SU-DHL-6 (cell line): Measurements from ENCODE around the gene TCF20.

Experiments
- H2AFZ ChIP-seq: fragments of 200-600 bp; sonication (generic); 2 replicates; pipeline ENCODE4 v1.6.1; 2014; ENCODE audit warnings: low read depth, mild to moderate bottlenecking, moderate library complexity, mixed read lengths, antibody characterized with exemption, low read length; ENCODE audit not compliant: severe bottlenecking
- H3F3A ChIP-seq: fragments of 200-600 bp; shearing (Covaris generic); 2 replicates; pipeline ENCODE4 v1.6.0; 2016; ENCODE audit warnings: antibody characterized with exemption, mild to moderate bottlenecking; ENCODE audit not compliant: insufficient read depth
- H3K27ac ChIP-seq: fragments of 200-600 bp; sonication (generic); 2 replicates; pipeline ENCODE4 v1.5.1; 2016; ENCODE audit warnings: low read depth, mild to moderate bottlenecking, low read length, moderate library complexity, mixed read lengths
- H3K27me3 ChIP-seq: fragments of 200-600 bp; sonication (generic), shearing (Covaris generic); 2 replicates; pipeline ENCODE4 v1.6.0; 2014; ENCODE audit warnings: mild to moderate bottlenecking, low read length
- H3K36me3 ChIP-seq: fragments of 200-600 bp; sonication (generic); 2 replicates; pipeline ENCODE4 v1.6.1; 2014; ENCODE audit warnings: mild to moderate bottlenecking, low read length, mixed read lengths
- H3K4me2 ChIP-seq: fragments of 300-600, 200-600 bp; shearing (Covaris generic), sonication (generic); 2 replicates; pipeline ENCODE4 v1.6.0; 2014; ENCODE audit warnings: low read length, low read depth, mild to moderate bottlenecking; ENCODE audit not compliant: poor library complexity, severe bottlenecking
- H3K4me3 ChIP-seq: fragments of 200-600 bp; sonication (generic); 2 replicates; pipeline ENCODE4 v1.5.1; 2014; ENCODE audit warnings: antibody characterized with exemption, low read length, mild to moderate bottlenecking, mixed read lengths; ENCODE audit not compliant: insufficient read depth, poor library complexity, severe bottlenecking
- H3K79me2 ChIP-seq: fragments of 200-600 bp; sonication (generic); 2 replicates; pipeline ENCODE4 v1.6.1; 2014; ENCODE audit warnings: mild to moderate bottlenecking, low read length, moderate library complexity; ENCODE audit not compliant: insufficient read depth
- H3K9ac ChIP-seq: fragments of 200-600 bp; sonication (generic); 2 replicates; pipeline ENCODE4 v1.7.0; 2014; ENCODE audit warnings: mild to moderate bottlenecking, low read length
- H3K9me2 ChIP-seq: fragments of 200-600 bp; sonication (generic); replicated peaks from 2 replicates; pipeline ENCODE4 v1.6.1; 2014; ENCODE audit warnings: low read length; ENCODE audit not compliant: insufficient read depth
- H3K9me3 ChIP-seq: fragments of 200-600 bp; sonication (generic); 2 replicates; pipeline ENCODE4 v1.6.1; 2014; ENCODE audit warnings: low read length, mixed read lengths; ENCODE audit not compliant: insufficient read depth
- H4K20me1 ChIP-seq: fragments of 200-600 bp; sonication (generic); 2 replicates; pipeline ENCODE4 v1.6.1; 2014; ENCODE audit warnings: low read depth, mild to moderate bottlenecking, antibody characterized with exemption, low read length, moderate library complexity, mixed read lengths
- CTCF ChIP-seq: fragments of 200-600 bp; sonication (generic); IDR thresholded peaks from one replicate; pipeline ENCODE4 v1.5.1; 2017; ENCODE audit warnings: antibody characterized with exemption, mild to moderate bottlenecking, low read length, moderate library complexity; ENCODE audit not compliant: insufficient read depth, poor library complexity, severe bottlenecking
- EZH2phosphoT487 ChIP-seq: fragments of 200-600 bp; sonication (generic), shearing (Covaris generic); conservative IDR thresholded peaks from 2 replicates; pipeline ENCODE4 v1.6.1; 2018; ENCODE audit warnings: mild to moderate bottlenecking, antibody characterized with exemption, low read length, moderate library complexity, mixed read lengths

Gene TCF20

GRCh38 chr22:42275176-42275575 lies 4.7 kb upstream of the TCF20 start:
- no peaks in the 10 kb centered on the region for H3K9me2 ChIP-seq
- H4K20me1 ChIP-seq, result no peaks in the 10 kb centered on the region

GRCh38 chr22:42273855-42274451 lies 3.5 kb upstream of the TCF20 start:
- H3K27ac ChIP-seq, result no peak overlapping the region
- H3F3A ChIP-seq, result peaks cover 2% of the 10 kb centered on the region; the same call in 1 of the 2 replicates
- no peak overlapping the region for H3K4me3 ChIP-seq
- peaks cover 12% of the 10 kb centered on the region for H3K79me2 ChIP-seq
- H3K4me2 ChIP-seq, result no peak overlapping the region
- H3K9me3 ChIP-seq, result no peaks in the 10 kb centered on the region
- no peaks in the 10 kb centered on the region for H3K27me3 ChIP-seq
- H3K36me3 ChIP-seq, result no peaks in the 10 kb centered on the region
- H4K20me1 ChIP-seq, result no peaks in the 10 kb centered on the region; the same call in 1 of the 2 replicates
- TF ChIP-seq EZH2phosphoT487 (no peak), CTCF (no peak)
- no peaks in the 10 kb centered on the region for H3K9me2 ChIP-seq
- H3K9ac ChIP-seq, result no peak overlapping the region
- no peak overlapping the region for H2AFZ ChIP-seq

More at GRCh38 chr22:42275176-42275575, 4.7 kb upstream of the TCF20 start:
- no peak overlapping the region for H3K27ac ChIP-seq
- no peak overlapping the region for H3K9ac ChIP-seq
- H3K79me2 ChIP-seq, result no peaks in the 10 kb centered on the region
- TF ChIP-seq CTCF (no peak), EZH2phosphoT487 (no peak)
- H3K27me3 ChIP-seq, result no peaks in the 10 kb centered on the region
- H3K9me3 ChIP-seq, result no peaks in the 10 kb centered on the region
- no peak overlapping the region for H2AFZ ChIP-seq
- H3K4me3 ChIP-seq, result no peak overlapping the region
- no peak overlapping the region for H3K4me2 ChIP-seq
- no peaks in the 10 kb centered on the region for H3K36me3 ChIP-seq
- H3F3A ChIP-seq, result no peaks in the 10 kb centered on the region

- Histone ChIP-seq H3K4me2 (no peak overlapping the region), H3K9me2 (no peaks in the 10 kb centered on the region), H3F3A (peaks cover 10% of the 10 kb centered on the region; the same call in 1 of the 2 replicates), H3K36me3 (no peaks in the 10 kb centered on the region), H3K9me3 (no peaks in the 10 kb centered on the region), H3K27ac (no peak overlapping the region), H4K20me1 (peaks cover 8% of the 10 kb centered on the region; the same call in 1 of the 2 replicates), H3K79me2 (peaks cover 26% of the 10 kb centered on the region), H2AFZ (no peak overlapping the region), H3K27me3 (no peaks in the 10 kb centered on the region), H3K9ac (no peak overlapping the region), H3K4me3 (no peak overlapping the region)
- TF ChIP-seq EZH2phosphoT487 (no peak), CTCF (no peak)
Observed at GRCh38 chr22:42272431-42272999, 2.1 kb upstream of the TCF20 start.
